ENCODE measurements around the gene SMC1A. TPM values are rescaled to one million over a fixed set of nuclear protein-coding genes. Genes with fewer than 3 reads are reported as not detected.

SMC1A gene
- total and polyA plus RNA-seq, 2 of the 8 experiments (the other 6 are each of a cell fraction or from before 2014, with no cell fraction given): 22.2 to 98.1 TPM

GRCh38 chrX:53452812-53453211 is 30.4 kb upstream of the SMC1A start (continued):
- TF ChIP-seq SUZ12 (IDR thresholded peaks at IDR 0.05; ENCODE audit: low read length) (no peak), CTCF (IDR thresholded peaks at IDR 0.05; ENCODE audit: control extremely low read depth in 1 of 3, insufficient read depth in 1 of 3, low read depth in 1 of 3, low read length in 3 of 3) (no peak), SP4 (IDR thresholded peaks at IDR 0.05; ENCODE audit: low read length) (no peak), TCF12 (IDR thresholded peaks at IDR 0.05; ENCODE audit: low read depth, low read length) (no peak), EZH2 (IDR thresholded peaks at IDR 0.05; ENCODE audit: low read depth, low read length, severe bottlenecking) (no peak), TAF7 (optimal IDR thresholded peaks at IDR 0.05; ENCODE audit: borderline replicate concordance, low read depth, low read length) (no peak), USF2 (IDR thresholded peaks at IDR 0.05; ENCODE audit: low read length) (no peak), CBX8 (IDR thresholded peaks at IDR 0.05; ENCODE audit: borderline replicate concordance, low read depth, low read length) (no peak), SIN3A (conservative IDR thresholded peaks at IDR 0.05 in 1 of 2, IDR thresholded peaks at IDR 0.05 in 1 of 2; ENCODE audit: low read depth in 1 of 2, low read length in 2 of 2) (no peak), MAFK (IDR thresholded peaks at IDR 0.05; ENCODE audit: low read depth, low read length) (no peak)
